Femur (tissue), 1 donor: Measurements from ENCODE around the gene MRO.
A peak's percentile ranks its signal among the peaks of the same experiment; 100 is the strongest.
"Not testable (repeated sequence)": the region's sequence is repeated elsewhere in the genome, so short reads cannot be mapped to it uniquely, and the experiment has no call there.

ENCODE experiments used
- DNase-seq: peaks from one replicate; pipeline ENCODE4 v3.0.0-alpha.2; 2017

The MRO gene

DNA sequence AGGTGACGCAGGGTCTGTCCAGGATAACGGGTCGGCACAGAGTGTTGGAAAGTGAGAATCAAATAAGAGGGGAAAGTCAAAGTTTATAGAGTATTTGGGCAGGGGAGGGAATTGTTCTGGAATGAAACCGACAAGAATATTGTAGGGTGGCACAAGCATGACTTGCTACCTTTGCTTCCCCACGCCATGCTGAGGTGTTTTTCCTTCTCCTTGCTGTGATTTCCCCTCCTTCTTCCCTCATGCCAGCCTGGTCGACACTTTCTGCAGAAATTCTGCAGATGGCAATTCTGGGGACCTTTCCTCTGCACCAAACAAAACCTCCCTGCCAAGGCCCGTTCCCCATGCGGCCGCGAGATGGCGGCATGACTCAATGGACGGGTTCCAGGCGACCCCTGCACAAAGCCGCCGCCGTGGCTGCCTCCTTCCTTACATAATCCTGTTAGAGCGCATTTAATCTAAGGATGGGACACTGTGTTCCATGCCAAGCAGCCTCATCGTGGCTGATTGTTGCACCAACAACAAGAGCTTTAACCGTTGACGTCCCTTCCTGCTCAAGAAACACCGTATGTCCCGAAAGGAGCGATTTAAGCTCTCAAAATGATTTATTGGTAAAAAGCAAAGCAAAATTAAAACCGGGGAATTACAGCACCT, at the start of gene MRO:
MRO (minus strand) TSS at position 289 of the 651 bp plus-strand sequence. CDS start 10,616 bp downstream, outside the sequence.
- DNase-seq, result peak; percentile 90

GRCh38 chr18:50869150-50869549, 49.3 kb upstream of the MRO start:
- no peak for DNase-seq

DNA sequence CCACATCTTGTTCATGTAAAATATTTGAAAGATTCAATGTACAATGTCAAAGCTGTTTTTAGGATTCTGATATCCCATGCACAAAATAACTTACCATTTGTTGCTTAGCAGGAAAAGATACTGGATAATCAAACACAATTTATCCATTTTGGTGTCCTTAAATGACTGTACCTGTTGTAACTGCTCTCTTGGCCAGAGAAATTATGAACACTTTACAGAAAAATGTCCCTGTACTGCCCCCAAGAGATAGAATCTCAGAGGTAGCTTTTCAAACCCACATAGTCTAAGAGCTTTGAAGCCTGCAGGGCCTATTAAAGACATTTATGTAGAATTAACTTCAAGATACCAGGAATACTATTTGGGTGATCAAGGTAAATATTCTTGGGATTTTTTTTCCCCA, 46.9 kb upstream of the MRO start:
- no peak for DNase-seq

DNA sequence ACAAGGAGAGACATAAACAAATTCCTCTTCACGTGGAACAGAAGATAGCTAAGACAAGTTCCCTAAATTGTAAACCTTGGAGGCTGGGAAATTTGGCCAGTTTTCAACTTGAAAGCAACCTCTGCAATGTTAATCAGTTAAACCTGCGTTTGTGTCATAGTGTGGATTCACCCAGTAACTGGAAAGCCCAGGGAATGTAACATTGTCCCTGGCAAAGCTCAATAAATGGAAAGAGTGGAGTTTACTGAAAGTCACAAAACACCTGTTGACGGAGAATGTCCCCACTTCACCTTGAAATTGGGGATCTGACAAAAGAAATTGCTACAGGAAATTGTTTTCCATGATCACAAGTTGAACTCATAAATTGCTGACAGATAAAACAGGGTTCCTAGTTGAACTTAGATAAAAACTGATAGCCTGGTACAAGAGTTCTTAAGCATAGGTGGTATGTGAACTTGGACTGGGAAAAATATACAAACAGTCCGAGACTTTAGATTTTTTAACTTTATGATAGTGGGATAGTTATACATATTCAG, 44.1 kb upstream of the MRO start:
- no peak for DNase-seq

GRCh38 chr18:50862401-50862800, 42.6 kb upstream of the MRO start:
- no peak for DNase-seq

DNA sequence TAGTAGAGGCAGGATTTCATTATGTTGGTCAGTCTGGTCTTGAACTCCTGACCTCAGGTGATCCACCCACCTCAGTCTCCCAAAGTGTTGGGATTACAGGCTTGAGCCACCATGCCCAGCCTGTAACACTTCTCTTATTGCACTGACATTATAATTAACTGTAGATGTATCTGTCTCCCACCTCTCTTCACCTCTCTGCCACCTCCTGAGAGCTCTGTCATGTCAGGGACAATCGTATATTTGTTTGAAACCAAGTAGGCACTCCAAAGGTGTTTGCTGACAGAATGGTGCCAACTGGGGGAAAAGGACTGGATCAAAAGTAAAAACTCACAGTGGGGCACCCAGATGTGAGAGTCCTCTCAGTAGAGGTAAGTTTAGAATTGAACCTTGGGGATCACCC, 41.8 kb upstream of the MRO start:
- no peak for DNase-seq

GRCh38 chr18:50859793-50860555, 40.2 kb upstream of the MRO start:
- DNase-seq, result no peak

- no peak for DNase-seq
Observed at GRCh38 chr18:50857694-50858093, 37.9 kb upstream of the MRO start.

DNA sequence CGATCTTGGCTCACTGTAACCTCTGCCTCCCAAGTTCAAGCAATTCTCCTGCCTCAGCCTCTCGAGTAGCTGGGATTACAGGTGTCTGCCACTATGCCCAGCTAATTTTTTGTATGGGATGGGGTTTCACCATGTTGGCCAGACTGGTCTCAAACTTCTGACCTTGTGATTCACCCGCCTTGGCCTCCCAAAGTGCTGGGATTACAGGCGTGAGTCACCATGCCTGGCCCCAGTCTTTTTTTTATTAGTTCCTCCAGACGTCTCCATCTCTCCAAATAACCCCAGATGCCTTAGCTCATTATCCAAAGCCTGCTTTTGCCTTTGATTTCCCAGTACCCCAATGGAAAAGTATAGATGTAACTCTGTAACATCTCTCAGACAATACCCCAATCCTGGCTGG, 37.4 kb upstream of the MRO start:
- not testable (repeated sequence) for DNase-seq

DNA sequence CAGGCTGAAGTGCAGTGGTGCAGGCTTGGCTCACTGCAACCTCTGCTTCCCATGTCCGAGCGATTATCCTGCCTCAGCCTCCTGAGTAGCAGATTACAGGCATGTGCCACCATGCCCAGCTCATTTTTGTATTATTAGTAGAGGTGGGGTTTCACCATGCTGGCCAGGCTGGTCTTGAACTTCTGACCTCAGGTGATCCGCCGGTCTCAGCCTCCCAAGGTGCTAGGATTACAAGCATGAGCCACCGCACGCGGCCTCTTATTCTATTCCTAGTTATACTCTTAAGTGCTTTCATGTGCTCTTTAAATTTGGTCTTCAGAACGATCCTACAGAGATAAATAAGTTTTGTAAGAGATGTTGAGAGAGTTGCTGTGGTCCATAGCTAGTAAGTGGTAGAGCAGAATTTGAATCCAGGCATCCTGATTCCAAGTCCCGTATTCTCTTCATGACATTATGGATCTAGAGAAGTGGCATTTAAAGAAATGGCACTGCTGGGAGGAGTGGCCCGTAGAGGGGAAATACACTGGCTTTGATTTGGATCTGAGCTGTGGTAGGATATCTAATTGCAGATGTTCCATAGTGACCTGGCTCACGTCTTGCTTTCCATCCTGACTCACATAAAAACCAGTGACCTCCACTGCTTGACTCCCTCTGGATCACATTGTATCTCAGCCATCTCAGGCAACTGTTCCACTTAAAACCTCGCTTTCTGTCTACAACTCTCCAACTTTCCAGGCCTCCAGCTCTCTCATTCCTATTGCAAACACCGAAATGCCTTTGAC, 36.4 kb upstream of the MRO start:
- no peak for DNase-seq

DNA sequence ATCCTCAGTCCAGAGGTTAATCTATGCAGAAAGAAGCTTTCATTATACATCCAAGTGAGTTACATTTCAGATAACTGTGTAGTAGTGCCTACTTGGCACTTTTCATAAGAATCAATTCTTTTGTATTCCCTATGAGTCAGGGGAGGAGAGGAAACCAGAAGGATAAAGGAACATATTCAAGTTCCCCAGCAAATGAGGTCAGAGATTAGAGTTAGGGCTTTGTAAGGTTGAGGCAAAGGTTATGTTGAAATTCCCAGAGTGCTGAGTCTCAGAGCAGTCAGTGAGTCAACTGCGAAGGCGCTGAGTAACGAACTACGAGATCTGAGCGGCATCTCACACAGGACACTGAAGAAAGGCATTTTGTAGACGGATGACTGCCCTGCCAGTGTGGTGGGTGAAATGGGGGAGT, 34.1 kb upstream of the MRO start:
- no peak for DNase-seq

GRCh38 chr18:50850307-50851065, 30.7 kb upstream of the MRO start:
- no peak for DNase-seq

- DNase-seq, result no peak
Observed at GRCh38 chr18:50849419-50849821, 29.6 kb upstream of the MRO start.

DNA sequence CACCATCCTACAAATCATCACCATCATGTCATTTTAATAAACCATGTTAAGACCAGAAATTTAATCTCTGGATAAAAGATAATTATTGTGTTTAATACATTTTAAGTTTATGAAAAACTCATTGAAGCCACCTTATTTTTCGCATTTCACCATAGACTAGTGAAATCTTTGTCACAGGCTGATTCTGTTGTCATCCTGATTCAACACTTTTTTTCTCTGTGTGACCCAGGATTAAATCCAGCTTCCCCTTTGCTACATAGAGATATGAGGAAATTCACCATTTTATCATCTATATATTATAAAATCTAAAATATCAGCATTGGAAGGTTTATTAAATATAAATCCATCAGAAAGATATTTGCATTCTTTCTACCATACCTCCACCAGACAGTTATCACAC, 29.2 kb upstream of the MRO start:
- no peak for DNase-seq

DNA sequence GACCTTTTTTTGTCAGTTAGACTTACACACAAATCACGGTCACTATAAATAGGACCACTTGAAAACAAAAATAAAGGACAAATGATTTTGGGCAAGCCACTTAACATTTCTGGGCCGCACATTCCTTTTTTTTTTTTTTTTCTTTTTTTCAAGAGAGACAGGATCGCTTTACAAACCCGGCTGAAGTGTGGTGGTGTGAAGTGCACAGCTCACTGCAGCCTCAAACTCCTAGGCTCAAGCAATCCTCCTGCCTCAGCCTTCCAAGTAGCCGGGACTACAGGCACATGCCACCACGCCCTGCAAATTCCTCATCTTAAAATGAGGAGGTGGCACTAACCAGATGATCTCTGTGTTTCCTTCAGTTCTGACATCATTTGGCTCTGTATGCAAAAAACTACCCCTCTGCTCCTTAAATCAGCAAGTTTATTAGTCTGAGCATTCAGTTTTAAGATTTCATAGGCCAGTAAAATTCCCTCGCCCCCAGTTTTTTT, 28.3 kb upstream of the MRO start:
- DNase-seq, result no peak

- DNase-seq, result no peak
Observed at GRCh38 chr18:50847192-50847591, 27.4 kb upstream of the MRO start.

GRCh38 chr18:50844960-50845359, 25.1 kb upstream of the MRO start:
- no peak for DNase-seq

DNA sequence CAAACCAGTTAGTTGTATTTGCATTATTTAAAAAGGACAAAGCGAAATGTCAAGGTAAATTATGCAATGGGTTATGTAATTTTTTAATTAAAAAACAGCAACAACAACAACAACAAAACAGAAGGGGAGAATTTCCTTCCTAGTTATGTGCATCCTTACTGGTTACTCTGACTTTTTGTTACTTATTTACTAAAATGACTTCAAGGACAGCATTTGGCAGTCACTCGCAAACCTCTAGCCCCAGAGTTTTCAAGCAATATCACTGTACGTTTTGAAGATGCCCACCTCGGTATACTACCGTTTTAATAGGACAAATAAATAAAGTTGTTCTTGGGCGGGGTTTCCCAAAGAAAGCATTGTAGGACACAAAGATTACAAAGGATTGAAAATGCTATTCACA, 24.7 kb upstream of the MRO start:
- no peak for DNase-seq

GRCh38 chr18:50842846-50843245, 23.0 kb upstream of the MRO start:
- no peak for DNase-seq

DNA sequence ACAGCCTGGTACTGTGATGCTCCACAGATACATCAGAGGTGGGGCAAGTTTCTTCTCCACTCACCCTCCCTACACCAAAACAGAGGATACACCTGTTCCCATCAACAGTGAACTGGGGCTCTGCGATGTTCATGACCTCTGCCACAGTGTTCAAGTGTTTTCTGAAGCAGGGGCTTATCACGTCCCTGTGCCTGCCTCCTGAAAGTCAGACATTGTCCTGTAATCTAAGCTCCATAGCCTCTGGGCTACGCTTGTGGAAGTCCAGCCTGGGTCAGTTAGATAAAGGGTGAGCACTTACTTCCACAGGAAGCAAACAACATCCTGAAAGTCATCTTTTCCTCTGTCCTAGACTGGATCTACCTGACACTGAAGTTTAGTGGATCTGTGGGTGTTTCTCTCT, 20.2 kb upstream of the MRO start:
- no peak for DNase-seq

DNA sequence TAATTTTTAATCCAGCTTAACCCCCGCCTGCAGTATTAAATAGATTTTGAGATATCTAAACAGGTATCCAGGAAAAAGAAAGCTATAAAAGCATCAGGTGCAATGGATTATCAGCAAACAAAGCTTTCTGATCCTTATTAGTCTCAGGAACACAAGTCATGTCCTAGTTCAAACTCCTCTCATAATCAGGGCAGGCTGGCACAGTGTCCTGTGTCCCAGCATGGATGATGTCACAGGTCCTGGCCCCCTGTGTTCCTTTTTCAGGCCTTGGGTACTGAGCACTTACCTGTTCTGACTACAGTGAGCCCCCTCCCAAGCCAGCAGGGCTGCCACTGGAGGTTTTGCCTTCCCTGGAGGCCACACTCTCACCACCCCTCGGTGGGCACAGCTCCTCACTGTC, 19.5 kb upstream of the MRO start:
- no peak for DNase-seq

GRCh38 chr18:50836521-50836957, 16.7 kb upstream of the MRO start:
- no peak for DNase-seq

GRCh38 chr18:50833496-50833895, 13.7 kb upstream of the MRO start:
- not testable (repeated sequence) for DNase-seq
